Liver (tissue), 9 donors: ENCODE measurements around the gene KCNJ3. TPM values are rescaled to one million over a fixed set of nuclear protein-coding genes. Genes with fewer than 3 reads are reported as not detected.

Source experiments
- DNase-seq: peaks from one replicate; pipeline ENCODE4 v3.0.0-alpha.2; 2017; ENCODE audit warnings: low spot score
- H3K27ac ChIP-seq, 2 donors: one replicate each; pipeline ENCODE4 v1.7.0; 2013; ENCODE audit warnings: inconsistent platforms in 2 of 2, low read length in 2 of 2, control low read depth in 1 of 2, low read depth in 1 of 2, mild to moderate bottlenecking in 1 of 2
- H3K27me3 ChIP-seq, 4 donors: one replicate each; pipeline versions ENCODE4 v1.6.1 to v1.7.0; 2013; ENCODE audit warnings: low read length in 3 of 4, inconsistent platforms in 1 of 4, mild to moderate bottlenecking in 1 of 4, moderate library complexity in 1 of 4; ENCODE audit not compliant: control insufficient read depth in 4 of 4, insufficient read depth in 4 of 4
- H3K36me3 ChIP-seq, 4 donors: one replicate each; pipeline versions ENCODE4 v1.6.1 to v1.7.0; 2013; ENCODE audit warnings: low read length in 3 of 4, mild to moderate bottlenecking in 3 of 4, low read depth in 1 of 4, moderate library complexity in 1 of 4; ENCODE audit not compliant: control insufficient read depth in 4 of 4, insufficient read depth in 3 of 4
- H3K4me1 ChIP-seq, 4 donors: one replicate each; pipeline versions ENCODE4 v1.6.1 to v1.7.0; 2013; ENCODE audit warnings: low read length in 3 of 4, mild to moderate bottlenecking in 3 of 4, moderate library complexity in 1 of 4; ENCODE audit not compliant: control insufficient read depth in 4 of 4, insufficient read depth in 4 of 4
- H3K4me3 ChIP-seq, 3 donors: one replicate each; pipeline versions ENCODE4 v1.6.1 to v1.7.0; 2013; ENCODE audit warnings: low read length in 3 of 3, control low read depth in 1 of 3, low read depth in 1 of 3, mild to moderate bottlenecking in 1 of 3
- H3K9ac ChIP-seq, 2 donors: one replicate each; pipeline ENCODE4 v1.7.0; 2013; ENCODE audit warnings: low read length in 2 of 2, mild to moderate bottlenecking in 2 of 2, moderate library complexity in 2 of 2, control low read depth in 1 of 2, low read depth in 1 of 2
- H3K9me3 ChIP-seq, 4 donors: one replicate each; pipeline versions ENCODE4 v1.6.1 to v1.7.0; 2013; ENCODE audit warnings: low read length in 3 of 4; ENCODE audit not compliant: control insufficient read depth in 4 of 4
- ATF3 ChIP-seq: IDR thresholded peaks from 2 replicates; pipeline ENCODE4 v1.6.1; 2016; ENCODE audit warnings: antibody characterized with exemption
- EGR1 ChIP-seq, 2 donors: IDR thresholded peaks; 2 replicates each; pipeline ENCODE4 v1.6.1; 2016 to 2018; ENCODE audit warnings: antibody characterized with exemption in 2 of 2, low read depth in 2 of 2
- FOXA1 ChIP-seq: IDR thresholded peaks from 2 replicates; pipeline ENCODE4 v1.6.1; 2016; ENCODE audit warnings: antibody characterized with exemption
- GABPA ChIP-seq, 2 donors: IDR thresholded peaks in 1 of 2; conservative IDR thresholded peaks in 1 of 2; 2 replicates each; pipeline ENCODE4 v1.6.1; 2016; ENCODE audit warnings: antibody characterized with exemption in 2 of 2, mild to moderate bottlenecking in 1 of 2, moderate library complexity in 1 of 2
- HNF4A ChIP-seq, 2 donors: conservative IDR thresholded peaks; 2 replicates each; pipeline ENCODE4 v1.6.1; 2016; ENCODE audit warnings: antibody characterized with exemption in 2 of 2, mild to moderate bottlenecking in 2 of 2
- HNF4G ChIP-seq: IDR thresholded peaks from 2 replicates; pipeline ENCODE4 v1.6.1; 2016; ENCODE audit warnings: antibody characterized with exemption
- JUND ChIP-seq, 2 donors: IDR thresholded peaks; 2 replicates each; pipeline ENCODE4 v1.6.1; 2016; ENCODE audit warnings: antibody characterized with exemption in 2 of 2
- MAX ChIP-seq: IDR thresholded peaks from 2 replicates; pipeline ENCODE4 v1.6.1; 2016; ENCODE audit warnings: antibody characterized with exemption
- NR2F2 ChIP-seq: IDR thresholded peaks from 2 replicates; pipeline ENCODE4 v1.6.1; 2016; ENCODE audit warnings: antibody characterized with exemption
- RAD21 ChIP-seq, 2 donors: IDR thresholded peaks; 2 replicates each; pipeline ENCODE4 v1.6.1; 2016; ENCODE audit warnings: antibody characterized with exemption in 2 of 2, mild to moderate bottlenecking in 2 of 2
- REST ChIP-seq: IDR thresholded peaks from 2 replicates; pipeline ENCODE4 v1.6.1; 2016; ENCODE audit warnings: antibody characterized with exemption, mild to moderate bottlenecking
- RXRA ChIP-seq, 2 donors: IDR thresholded peaks; 2 replicates each; pipeline ENCODE4 v1.6.1; 2017 to 2018; ENCODE audit warnings: antibody characterized with exemption in 2 of 2, mild to moderate bottlenecking in 1 of 2
- SP1 ChIP-seq: IDR thresholded peaks from 2 replicates; pipeline ENCODE4 v1.6.1; 2018; ENCODE audit warnings: antibody characterized with exemption, mild to moderate bottlenecking
- TAF1 ChIP-seq: conservative IDR thresholded peaks from 2 replicates; pipeline ENCODE4 v1.6.1; 2016; ENCODE audit warnings: antibody characterized with exemption, mild to moderate bottlenecking
- YY1 ChIP-seq: IDR thresholded peaks from 2 replicates; pipeline ENCODE4 v1.6.1; 2016; ENCODE audit warnings: antibody characterized with exemption, mild to moderate bottlenecking
- ZBTB33 ChIP-seq: IDR thresholded peaks from 2 replicates; pipeline ENCODE4 v1.6.1; 2016; ENCODE audit warnings: antibody characterized with exemption
- WGBS: extraction: QIAGEN DNeasy Blood & Tissue Kit; methylation state at CpG from one replicate; pipeline ENCODE4 v1.1.7; 2013; 5-methylcytosine and 5-hydroxymethylcytosine counted together
- polyA plus RNA-seq, 2 donors: library from polyadenylated mRNA; stranded (reverse) in 1 of 2; unstranded in 1 of 2; fragments of 200-250 nt in 1 of 2; fragments of >200 nt in 1 of 2; fragmentation: Nextera tagmentation in 1 of 2; extraction: Ambion mirVana in 1 of 2; gene quantifications; one replicate each; pipeline versions ENCODE4 v1.2.1 to v1.2.3, GENCODE V29; 2013 to 2015
- total RNA-seq, 2 donors: library from RNA; depleted of rRNA; stranded (reverse); fragments of >200 nt; gene quantifications; one replicate each; pipeline ENCODE4 v1.2.3, GENCODE V29; 2014
- TF ChIP-seq, protein P1 (sequence below): fragments of 150-350 bp; IDR thresholded peaks from 2 replicates; pipeline ENCODE4 v1.5.1; 2017; ENCODE audit warnings: improper control_type of control experiment, low read depth, low read length; ENCODE audit not compliant: missing input control
- donor health status: healthy.
- donor health status: healthy.
- donor health status: healthy.
- donor health status: healthy.
- donor health status: healthy.

KCNJ3 gene
- total and polyA plus RNA-seq, 4 donors, result 0.23 to 1.3 (median 0.43) TPM

DNA sequence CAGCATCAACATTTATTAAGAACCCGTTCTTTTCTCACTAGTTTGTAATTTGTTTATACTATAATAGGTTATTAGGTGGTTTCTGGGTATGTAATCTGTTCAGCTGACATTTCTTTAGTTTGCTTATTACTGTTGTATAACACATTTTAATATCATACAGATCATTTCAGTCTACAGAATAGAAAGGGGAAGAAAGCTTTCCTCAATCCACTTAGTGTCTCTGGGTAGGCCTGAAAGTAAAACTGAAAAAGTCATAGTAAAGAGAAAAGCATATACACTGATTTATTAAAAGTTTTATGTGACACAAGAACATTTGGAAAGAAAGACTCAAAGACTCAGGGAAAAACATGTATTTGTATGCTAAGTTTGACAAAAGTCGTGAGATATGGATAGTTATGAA lies 16.8 kb upstream of the KCNJ3 start (continued):
- TF ChIP-seq ZBTB33, result no peak
- TF ChIP-seq, protein P1, sequence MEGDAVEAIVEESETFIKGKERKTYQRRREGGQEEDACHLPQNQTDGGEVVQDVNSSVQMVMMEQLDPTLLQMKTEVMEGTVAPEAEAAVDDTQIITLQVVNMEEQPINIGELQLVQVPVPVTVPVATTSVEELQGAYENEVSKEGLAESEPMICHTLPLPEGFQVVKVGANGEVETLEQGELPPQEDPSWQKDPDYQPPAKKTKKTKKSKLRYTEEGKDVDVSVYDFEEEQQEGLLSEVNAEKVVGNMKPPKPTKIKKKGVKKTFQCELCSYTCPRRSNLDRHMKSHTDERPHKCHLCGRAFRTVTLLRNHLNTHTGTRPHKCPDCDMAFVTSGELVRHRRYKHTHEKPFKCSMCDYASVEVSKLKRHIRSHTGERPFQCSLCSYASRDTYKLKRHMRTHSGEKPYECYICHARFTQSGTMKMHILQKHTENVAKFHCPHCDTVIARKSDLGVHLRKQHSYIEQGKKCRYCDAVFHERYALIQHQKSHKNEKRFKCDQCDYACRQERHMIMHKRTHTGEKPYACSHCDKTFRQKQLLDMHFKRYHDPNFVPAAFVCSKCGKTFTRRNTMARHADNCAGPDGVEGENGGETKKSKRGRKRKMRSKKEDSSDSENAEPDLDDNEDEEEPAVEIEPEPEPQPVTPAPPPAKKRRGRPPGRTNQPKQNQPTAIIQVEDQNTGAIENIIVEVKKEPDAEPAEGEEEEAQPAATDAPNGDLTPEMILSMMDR, result no peak
- TF ChIP-seq JUND (IDR thresholded peaks at IDR 0.05), result no peak

DNA sequence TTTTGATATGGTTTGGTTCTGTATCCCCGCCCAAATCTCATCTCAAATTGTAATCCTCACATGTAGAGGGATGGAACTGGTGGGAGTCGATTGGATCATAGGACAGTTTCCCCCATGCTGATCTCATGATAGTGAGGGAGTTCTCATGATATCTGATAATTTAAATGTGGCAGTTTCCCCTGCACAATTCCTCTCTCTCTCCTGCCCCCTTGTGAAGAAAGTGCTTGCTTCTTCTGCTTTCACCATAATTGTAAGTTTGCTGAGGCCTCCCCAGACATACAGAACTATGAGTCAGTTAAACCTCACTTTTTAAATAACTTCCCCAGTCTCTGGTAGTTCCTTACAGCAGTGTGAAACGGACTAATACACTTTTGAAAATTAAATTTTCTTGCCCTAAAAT lies 12.3 kb upstream of the KCNJ3 start:
- H3K4me1 ChIP-seq, result no peaks in the 10 kb centered on the region
- no peak overlapping the region for H3K9ac ChIP-seq
- TF ChIP-seq HNF4G (no peak), RAD21 (IDR thresholded peaks at IDR 0.05) (peak; percentile 56 to 62)
- TF ChIP-seq, protein P1, result peak; percentile 11
- H3K4me3 ChIP-seq, result no peak overlapping the region
- 82% methylated on average over 3 of the region's 3 CpGs for WGBS
- no peaks in the 10 kb centered on the region for H3K27me3 ChIP-seq
- no peak for DNase-seq
- H3K27ac ChIP-seq, result no peak overlapping the region
- H3K36me3 ChIP-seq, result no peaks in the 10 kb centered on the region
- H3K9me3 ChIP-seq, result no peaks in the 10 kb centered on the region

DNA sequence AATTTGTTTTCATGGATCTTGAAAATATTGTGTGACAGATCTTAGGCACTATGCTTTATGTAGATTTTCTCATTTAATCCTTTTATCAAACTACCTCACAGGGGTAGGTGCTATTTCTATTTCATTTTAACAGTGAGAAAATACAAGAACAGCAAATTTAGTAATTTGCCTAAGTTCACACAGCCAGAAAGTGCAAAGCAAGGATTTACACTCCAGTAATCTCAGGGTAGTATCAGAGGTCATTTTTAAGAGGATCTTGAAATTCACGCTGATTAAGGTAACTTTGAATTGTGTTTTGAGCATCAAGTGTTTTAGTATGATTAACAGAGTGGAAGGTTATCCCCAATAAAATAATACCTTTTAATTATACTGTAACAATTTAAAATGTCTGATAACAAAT lies 10.1 kb upstream of the KCNJ3 start:
- H3K9ac ChIP-seq, result no peak overlapping the region
- TF ChIP-seq MAX (no peak), RXRA (IDR thresholded peaks at IDR 0.05) (no peak), EGR1 (IDR thresholded peaks at IDR 0.05; ENCODE audit: low read depth in 2 of 2) (no peak), FOXA1 (no peak), YY1 (no peak), TAF1 (no peak), REST (no peak), SP1 (no peak), GABPA (IDR thresholded peaks at IDR 0.05 in 1 of 2, conservative IDR thresholded peaks at IDR 0.05 in 1 of 2) (no peak), JUND (IDR thresholded peaks at IDR 0.05) (no peak), ATF3 (no peak), HNF4A (conservative IDR thresholded peaks at IDR 0.05) (no peak), NR2F2 (no peak), HNF4G (no peak), RAD21 (IDR thresholded peaks at IDR 0.05) (no peak)
- TF ChIP-seq, protein P1, result no peak

More for the DNA sequence above, 10.1 kb upstream of the KCNJ3 start:
- DNase-seq, result no peak
- no peak overlapping the region for H3K4me3 ChIP-seq
- H3K27ac ChIP-seq, result no peak overlapping the region
- no peaks in the 10 kb centered on the region for H3K36me3 ChIP-seq
- H3K9me3 ChIP-seq, result no peaks in the 10 kb centered on the region
- no peaks in the 10 kb centered on the region for H3K27me3 ChIP-seq
- H3K4me1 ChIP-seq, result no peaks in the 10 kb centered on the region
- 91% methylated on average over 1 of the region's 1 CpG for WGBS
